Gastrocnemius medialis (tissue), 4 donors: Measurements from ENCODE around the gene MAML3.

Experiments used
- CTCF ChIP-seq, 5 experiments: fragments of 450-650 bp in 3 of 5; fragments of 200-600 bp in 2 of 5; sonication (generic) in 2 of 5; IDR thresholded peaks in 4 of 5; conservative IDR thresholded peaks in 1 of 5; 1 replicate in 4 of 5; 2 replicates in 1 of 5; pipeline ENCODE4 v1.5.1; 2016 to 2019; ENCODE audit warnings: antibody characterized with exemption in 5 of 5, mild to moderate bottlenecking in 3 of 5, moderate library complexity in 3 of 5
- POLR2A ChIP-seq, 2 donors: fragments of 450-650 bp; IDR thresholded peaks; one replicate each; pipeline ENCODE4 v1.6.1; 2017; ENCODE audit warnings: antibody characterized with exemption in 2 of 2, mild to moderate bottlenecking in 2 of 2, moderate library complexity in 2 of 2

GRCh38 chr4:140056015-140056414 is 98.0 kb downstream of the MAML3 start:
- no peak for TF ChIP-seq CTCF (IDR thresholded peaks at IDR 0.05 in 4 of 5, conservative IDR thresholded peaks at IDR 0.05 in 1 of 5)
- TF ChIP-seq POLR2A (IDR thresholded peaks at IDR 0.05), result no peak
